Upper lobe of left lung (tissue), 6 donors: ENCODE results near the gene MTTP. TPM values are rescaled to one million over a fixed set of nuclear protein-coding genes. Genes with fewer than 3 reads are reported as not detected.
A peak's percentile ranks its signal among the peaks of the same experiment; 100 is the strongest.
"Not testable (repeated sequence)": the region's sequence is repeated elsewhere in the genome, so short reads cannot be mapped to it uniquely, and the experiment has no call there.

Experiments
- ATAC-seq, 2 donors: fragments of 200-7000 bp; cut with Tn5 transposase; one replicate each; pipeline ENCODE4 v1.9.1; 2022; ENCODE audit warnings: mild to moderate bottlenecking in 2 of 2, moderate library complexity in 2 of 2; ENCODE audit not compliant: low FRiP score in 2 of 2
- DNase-seq, 2 donors: peaks; one replicate each; pipeline ENCODE4 v3.0.0-alpha.2; 2019 to 2020
- H3K27ac ChIP-seq, 4 donors: fragments of 200-600 bp; sonication (generic); one replicate each; pipeline ENCODE4 v1.5.1; 2016 to 2019
- H3K27me3 ChIP-seq, 4 donors: fragments of 200-600 bp; sonication (generic); one replicate each; pipeline ENCODE4 v1.5.1; 2017 to 2019
- H3K36me3 ChIP-seq, 4 donors: fragments of 200-600 bp; sonication (generic); one replicate each; pipeline ENCODE4 v1.5.1; 2016 to 2019
- H3K4me1 ChIP-seq, 4 donors: fragments of 200-600 bp; sonication (generic); one replicate each; pipeline ENCODE4 v1.5.1; 2018 to 2019
- H3K4me3 ChIP-seq, 4 donors: fragments of 200-600 bp; sonication (generic); one replicate each; pipeline ENCODE4 v1.5.1; 2017 to 2019; ENCODE audit warnings: mild to moderate bottlenecking in 2 of 4, moderate library complexity in 1 of 4
- H3K9me3 ChIP-seq, 4 donors: fragments of 200-600 bp; sonication (generic); one replicate each; pipeline ENCODE4 v1.5.1; 2018 to 2019
- EP300 ChIP-seq, 4 donors: sonication (generic); formaldehyde crosslinking; IDR thresholded peaks; one replicate each; pipeline ENCODE4 v1.5.1; 2017; ENCODE audit warnings: antibody characterized with exemption in 4 of 4, control low read depth in 2 of 4
- POLR2A ChIP-seq, 4 donors: fragments of 450-650 bp; IDR thresholded peaks; one replicate each; pipeline ENCODE4 v1.5.1; 2016 to 2017; ENCODE audit warnings: antibody characterized with exemption in 4 of 4, mild to moderate bottlenecking in 2 of 4
- POLR2AphosphoS5 ChIP-seq, 2 donors: sonication (generic); formaldehyde crosslinking; IDR thresholded peaks; one replicate each; pipeline ENCODE4 v1.5.1; 2017; ENCODE audit warnings: antibody characterized with exemption in 2 of 2
- WGBS, 2 donors: methylation state at CpG; one replicate each; pipeline ENCODE4 v1.1.5; 2017 to 2018; 5-methylcytosine and 5-hydroxymethylcytosine counted together
- total RNA-seq, 6 donors: library from RNA; depleted of rRNA in 4 of 6; stranded (reverse); fragments of >200 nt in 4 of 6; gene quantifications; one replicate each; pipeline versions ENCODE4 v1.1.0 to v1.2.1, GENCODE V29; 2016 to 2021
- TF ChIP-seq, protein P1 (sequence below), 6 experiments: fragments of 450-650 bp in 4 of 6; fragments of 200-600 bp in 2 of 6; sonication (generic) in 2 of 6; IDR thresholded peaks; one replicate each; pipeline ENCODE4 v1.5.1; 2016 to 2019; ENCODE audit warnings: antibody characterized with exemption in 6 of 6
- donor health status: DM: no; HTN: no; CAD: no; lungs with moderate emphysema.
- donor health status: DM: no; HTN: yes; CAD: no; lungs with severe emphysema.

MTTP gene
- total RNA-seq: under 1 TPM in 5 of 6 donors, not detected in 1; 0.22 to 0.79 (median 0.47) TPM

- H3K4me3 ChIP-seq: no peak within 1 kb of the TSS
- H3K36me3 ChIP-seq: no peaks in the 10 kb centered on the region
- no peak for TF ChIP-seq POLR2A (IDR thresholded peaks at IDR 0.05)
- no peak for TF ChIP-seq POLR2AphosphoS5 (IDR thresholded peaks at IDR 0.05)
- no peak for TF ChIP-seq EP300 (IDR thresholded peaks at IDR 0.05)
- TF ChIP-seq, protein P1, sequence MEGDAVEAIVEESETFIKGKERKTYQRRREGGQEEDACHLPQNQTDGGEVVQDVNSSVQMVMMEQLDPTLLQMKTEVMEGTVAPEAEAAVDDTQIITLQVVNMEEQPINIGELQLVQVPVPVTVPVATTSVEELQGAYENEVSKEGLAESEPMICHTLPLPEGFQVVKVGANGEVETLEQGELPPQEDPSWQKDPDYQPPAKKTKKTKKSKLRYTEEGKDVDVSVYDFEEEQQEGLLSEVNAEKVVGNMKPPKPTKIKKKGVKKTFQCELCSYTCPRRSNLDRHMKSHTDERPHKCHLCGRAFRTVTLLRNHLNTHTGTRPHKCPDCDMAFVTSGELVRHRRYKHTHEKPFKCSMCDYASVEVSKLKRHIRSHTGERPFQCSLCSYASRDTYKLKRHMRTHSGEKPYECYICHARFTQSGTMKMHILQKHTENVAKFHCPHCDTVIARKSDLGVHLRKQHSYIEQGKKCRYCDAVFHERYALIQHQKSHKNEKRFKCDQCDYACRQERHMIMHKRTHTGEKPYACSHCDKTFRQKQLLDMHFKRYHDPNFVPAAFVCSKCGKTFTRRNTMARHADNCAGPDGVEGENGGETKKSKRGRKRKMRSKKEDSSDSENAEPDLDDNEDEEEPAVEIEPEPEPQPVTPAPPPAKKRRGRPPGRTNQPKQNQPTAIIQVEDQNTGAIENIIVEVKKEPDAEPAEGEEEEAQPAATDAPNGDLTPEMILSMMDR (IDR thresholded peaks at IDR 0.05): no peak
- H3K27me3 ChIP-seq: no peaks in the 10 kb centered on the region
- no peak for DNase-seq
- H3K4me1 ChIP-seq: peaks cover 0 to 5% (median 0%) of the 10 kb centered on the region in 4 donors
- 72 to 87% methylated on average over 3 of the region's 3 CpGs for WGBS, 2 donors
- ATAC-seq: no peak
- no peak within 1 kb of the TSS for H3K27ac ChIP-seq
- H3K9me3 ChIP-seq: no peaks in the 10 kb centered on the region
Measured at GRCh38 chr4:99574530-99575324, at the start of gene MTTP. Gene MTTP, plus strand, starts transcription at chr4:99574824. Its CDS starts 86 bp downstream, at chr4:99574910.

GRCh38 chr4:99529228-99529627 is 45.4 kb upstream of the MTTP start:
- ATAC-seq: no peak
- Histone ChIP-seq H3K4me3 (no peak overlapping the region), H3K9me3 (no peaks in the 10 kb centered on the region), H3K36me3 (no peaks in the 10 kb centered on the region), H3K4me1 (no peaks in the 10 kb centered on the region), H3K27ac (no peak overlapping the region), H3K27me3 (no peaks in the 10 kb centered on the region)
- TF ChIP-seq, protein P1 (IDR thresholded peaks at IDR 0.05): no peak
- TF ChIP-seq POLR2A (IDR thresholded peaks at IDR 0.05): no peak
- TF ChIP-seq POLR2AphosphoS5 (IDR thresholded peaks at IDR 0.05): no peak
- no peak for TF ChIP-seq EP300 (IDR thresholded peaks at IDR 0.05)
- DNase-seq: no peak

DNA sequence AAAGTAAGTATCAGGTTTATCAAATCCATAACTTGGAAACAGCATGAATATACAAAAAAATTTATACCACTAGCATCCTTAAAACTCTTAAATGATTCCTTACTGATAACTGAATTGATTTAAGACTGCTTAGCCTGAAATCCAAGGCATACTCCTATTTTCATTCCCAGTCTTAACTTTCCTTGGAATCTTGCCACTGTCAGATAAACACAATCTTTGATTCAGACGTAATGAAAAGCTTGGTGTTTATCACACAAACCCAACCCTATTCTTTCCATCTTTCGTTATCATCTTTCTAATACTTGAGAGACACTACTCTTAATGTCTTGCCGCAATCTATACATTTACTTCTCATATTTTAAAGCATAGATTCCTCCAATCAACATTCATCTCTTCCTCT is 44.7 kb upstream of the MTTP start:
- no peak overlapping the region for H3K4me3 ChIP-seq
- H3K9me3 ChIP-seq: no peaks in the 10 kb centered on the region
- DNase-seq (no peak), ATAC-seq (no peak)
- TF ChIP-seq, protein P1 (IDR thresholded peaks at IDR 0.05): no peak
- TF ChIP-seq POLR2A (IDR thresholded peaks at IDR 0.05): no peak
- no peak for TF ChIP-seq POLR2AphosphoS5 (IDR thresholded peaks at IDR 0.05)
- TF ChIP-seq EP300 (IDR thresholded peaks at IDR 0.05): no peak
- H3K27ac ChIP-seq: no peak overlapping the region
- H3K4me1 ChIP-seq: no peaks in the 10 kb centered on the region
- 52 to 61% methylated on average over 3 of the region's 3 CpGs for WGBS, 2 donors
- H3K27me3 ChIP-seq: no peaks in the 10 kb centered on the region
- no peaks in the 10 kb centered on the region for H3K36me3 ChIP-seq

GRCh38 chr4:99534699-99535098 is 39.9 kb upstream of the MTTP start:
- not testable (repeated sequence) for H3K4me1 ChIP-seq, H3K27me3 ChIP-seq, DNase-seq, H3K27ac ChIP-seq, ATAC-seq, H3K4me3 ChIP-seq, H3K9me3 ChIP-seq, H3K36me3 ChIP-seq
- 78 to 89% methylated on average over 3 of the region's 3 CpGs for WGBS, 2 donors

- H3K4me1 ChIP-seq: no peaks in the 10 kb centered on the region
- no peak overlapping the region for H3K4me3 ChIP-seq
- ATAC-seq (peak in 1 of 2 donors; percentile 37), DNase-seq (no peak)
- TF ChIP-seq POLR2AphosphoS5 (IDR thresholded peaks at IDR 0.05) (no peak), EP300 (IDR thresholded peaks at IDR 0.05) (no peak), POLR2A (IDR thresholded peaks at IDR 0.05) (no peak)
- TF ChIP-seq, protein P1 (IDR thresholded peaks at IDR 0.05): no peak
- H3K9me3 ChIP-seq: no peaks in the 10 kb centered on the region
- H3K36me3 ChIP-seq: no peaks in the 10 kb centered on the region
- H3K27me3 ChIP-seq: no peaks in the 10 kb centered on the region
- H3K27ac ChIP-seq: no peak overlapping the region
- WGBS, 2 donors: 47 to 86% methylated on average over 1 to 2 of the region's 2 CpGs
Measured at GRCh38 chr4:99536271-99536670, 38.4 kb upstream of the MTTP start.
